Measurements from ENCODE around the gene TCEA2.

Gene TCEA2

DNA sequence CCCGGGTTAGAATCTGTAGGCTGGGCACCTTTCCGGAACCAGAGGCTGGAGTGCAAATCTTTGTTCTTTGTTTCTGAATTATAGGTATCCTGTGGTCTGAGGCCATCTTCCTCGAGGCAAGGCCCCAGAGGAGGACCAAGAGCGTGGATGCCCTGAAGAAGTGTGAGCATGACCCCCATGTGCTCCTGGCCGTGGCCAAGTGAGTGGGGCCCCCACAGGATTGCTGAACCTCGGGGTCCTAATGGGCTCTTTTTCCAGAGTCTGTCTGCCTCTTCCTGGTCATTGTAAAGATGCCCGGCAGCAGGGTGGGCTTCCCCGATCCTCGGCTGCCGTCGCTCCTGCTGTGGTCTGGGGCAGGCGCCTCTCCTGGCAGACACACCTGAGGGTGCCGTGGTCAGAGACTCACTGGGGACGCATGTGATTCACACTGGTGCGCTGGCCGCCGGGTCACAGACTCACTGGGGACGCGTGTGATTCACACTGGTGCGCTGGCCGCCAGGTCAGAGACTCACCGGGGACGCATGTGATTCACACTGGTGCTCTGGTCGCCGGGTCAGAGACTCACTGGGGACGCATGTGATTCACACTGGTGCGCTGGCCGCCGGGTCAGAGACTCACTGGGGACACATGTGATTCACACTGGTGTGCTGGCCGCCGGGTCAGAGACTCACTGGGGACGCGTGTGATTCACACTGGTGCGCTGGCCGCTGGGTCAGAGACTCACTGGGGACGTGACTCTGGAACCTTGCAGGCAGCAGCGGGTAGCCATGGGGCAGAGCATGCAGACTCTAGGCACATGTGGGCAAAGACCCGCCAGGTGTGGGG is 33.5 kb upstream of the TCEA2 start:
- Histone ChIP-seq H3K36me3 (ENCODE audit: control insufficient read depth, insufficient read depth, low read length) (peaks cover 21% of the 10 kb centered on the region), H3K27me3 (ENCODE audit: control insufficient read depth, insufficient read depth, low read length) (no peaks in the 10 kb centered on the region), H3K9me3 (ENCODE audit: control insufficient read depth, low read length) (no peaks in the 10 kb centered on the region), H3K4me1 (ENCODE audit: control insufficient read depth, insufficient read depth, low read length) (peaks cover 11% of the 10 kb centered on the region), H3K4me3 (ENCODE audit: low read length) (no peak overlapping the region), H3K9ac (ENCODE audit: low read length) (no peak overlapping the region)

- no peak overlapping the region for H3K4me3 ChIP-seq (ENCODE audit: low read length)
- H3K9ac ChIP-seq (ENCODE audit: low read length): no peak overlapping the region
- H3K36me3 ChIP-seq (ENCODE audit: control insufficient read depth, insufficient read depth, low read length): peaks cover 21% of the 10 kb centered on the region
Measured at GRCh38 chr20:64030371-64031134, 32.4 kb upstream of the TCEA2 start.

GRCh38 chr20:64031822-64032314 is 31.1 kb upstream of the TCEA2 start:
- Histone ChIP-seq H3K27me3 (ENCODE audit: control insufficient read depth, insufficient read depth, low read length) (peaks cover 15% of the 10 kb centered on the region), H3K4me1 (ENCODE audit: control insufficient read depth, insufficient read depth, low read length) (peaks cover 11% of the 10 kb centered on the region), H3K36me3 (ENCODE audit: control insufficient read depth, insufficient read depth, low read length) (peaks cover 16% of the 10 kb centered on the region), H3K9ac (ENCODE audit: low read length) (no peak overlapping the region), H3K4me3 (ENCODE audit: low read length) (no peak overlapping the region), H3K9me3 (ENCODE audit: control insufficient read depth, low read length) (no peaks in the 10 kb centered on the region)

More at GRCh38 chr20:64030371-64031134, 32.4 kb upstream of the TCEA2 start:
- peaks cover 11% of the 10 kb centered on the region for H3K4me1 ChIP-seq (ENCODE audit: control insufficient read depth, insufficient read depth, low read length)
- no peaks in the 10 kb centered on the region for H3K9me3 ChIP-seq (ENCODE audit: control insufficient read depth, low read length)
- peaks cover 2% of the 10 kb centered on the region for H3K27me3 ChIP-seq (ENCODE audit: control insufficient read depth, insufficient read depth, low read length)

- peaks cover 16% of the 10 kb centered on the region for H3K4me1 ChIP-seq (ENCODE audit: control insufficient read depth, insufficient read depth, low read length)
- H3K36me3 ChIP-seq (ENCODE audit: control insufficient read depth, insufficient read depth, low read length): peaks cover 9% of the 10 kb centered on the region
- H3K9me3 ChIP-seq (ENCODE audit: control insufficient read depth, low read length): no peaks in the 10 kb centered on the region
- H3K9ac ChIP-seq (ENCODE audit: low read length): no peak overlapping the region
- H3K27me3 ChIP-seq (ENCODE audit: control insufficient read depth, insufficient read depth, low read length): peaks cover 26% of the 10 kb centered on the region
- no peak overlapping the region for H3K4me3 ChIP-seq (ENCODE audit: low read length)
Measured at GRCh38 chr20:64032706-64033624, 30.0 kb upstream of the TCEA2 start.

- Histone ChIP-seq H3K9ac (ENCODE audit: low read length) (no peak overlapping the region), H3K4me1 (ENCODE audit: control insufficient read depth, insufficient read depth, low read length) (peaks cover 21% of the 10 kb centered on the region), H3K4me3 (ENCODE audit: low read length) (no peak overlapping the region), H3K36me3 (ENCODE audit: control insufficient read depth, insufficient read depth, low read length) (peaks cover 6% of the 10 kb centered on the region), H3K27me3 (ENCODE audit: control insufficient read depth, insufficient read depth, low read length) (peaks cover 27% of the 10 kb centered on the region), H3K9me3 (ENCODE audit: control insufficient read depth, low read length) (no peaks in the 10 kb centered on the region)
Measured at GRCh38 chr20:64033981-64034493, 29.0 kb upstream of the TCEA2 start.

DNA sequence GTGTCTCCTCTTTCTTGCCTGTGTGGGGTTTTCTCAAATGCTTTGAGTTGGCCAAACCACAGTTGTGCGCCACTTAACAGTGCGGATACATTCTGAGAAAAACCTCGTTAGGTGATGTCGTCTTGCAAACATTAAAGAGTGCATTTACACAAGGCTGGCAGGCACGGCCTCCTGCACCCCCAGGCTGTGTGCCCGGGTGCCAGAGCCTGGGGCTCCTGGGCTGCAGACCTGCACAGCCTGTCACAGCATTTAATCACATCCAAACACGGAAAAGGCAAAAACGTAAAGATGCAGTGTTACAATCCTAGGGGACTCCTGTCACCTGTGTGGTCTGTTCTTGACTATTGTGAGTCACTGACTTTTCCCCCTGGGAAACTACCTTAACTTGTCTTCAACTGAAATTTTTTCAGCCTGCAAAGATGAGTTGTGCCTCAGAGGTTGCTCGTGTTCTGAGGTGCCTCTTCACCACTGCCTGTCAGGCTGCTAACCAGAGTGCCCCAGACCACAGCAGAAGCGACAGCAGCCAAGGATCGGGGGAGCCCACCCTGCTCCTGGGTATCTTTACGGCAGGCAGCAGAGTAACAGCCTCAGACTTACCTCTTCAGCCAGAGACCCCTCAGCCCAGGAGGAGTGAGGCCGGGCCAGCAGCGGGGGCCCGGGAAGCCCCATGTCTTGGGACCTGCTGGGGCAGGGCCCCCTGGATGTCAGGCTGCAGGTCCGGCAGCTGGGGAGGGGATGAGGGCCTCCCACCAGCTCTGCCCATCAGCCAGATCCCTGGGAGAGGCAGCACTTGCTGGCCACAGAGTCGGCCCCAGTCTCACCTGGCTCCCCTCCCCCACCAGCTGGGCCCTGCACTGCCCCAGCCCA is 27.7 kb upstream of the TCEA2 start:
- no peaks in the 10 kb centered on the region for H3K36me3 ChIP-seq (ENCODE audit: control insufficient read depth, insufficient read depth, low read length)
- H3K4me1 ChIP-seq (ENCODE audit: control insufficient read depth, insufficient read depth, low read length): peaks cover 24% of the 10 kb centered on the region
- H3K27me3 ChIP-seq (ENCODE audit: control insufficient read depth, insufficient read depth, low read length): peaks cover 39% of the 10 kb centered on the region
- H3K4me3 ChIP-seq (ENCODE audit: low read length): no peak overlapping the region
- no peaks in the 10 kb centered on the region for H3K9me3 ChIP-seq (ENCODE audit: control insufficient read depth, low read length)
- H3K9ac ChIP-seq (ENCODE audit: low read length): no peak overlapping the region

DNA sequence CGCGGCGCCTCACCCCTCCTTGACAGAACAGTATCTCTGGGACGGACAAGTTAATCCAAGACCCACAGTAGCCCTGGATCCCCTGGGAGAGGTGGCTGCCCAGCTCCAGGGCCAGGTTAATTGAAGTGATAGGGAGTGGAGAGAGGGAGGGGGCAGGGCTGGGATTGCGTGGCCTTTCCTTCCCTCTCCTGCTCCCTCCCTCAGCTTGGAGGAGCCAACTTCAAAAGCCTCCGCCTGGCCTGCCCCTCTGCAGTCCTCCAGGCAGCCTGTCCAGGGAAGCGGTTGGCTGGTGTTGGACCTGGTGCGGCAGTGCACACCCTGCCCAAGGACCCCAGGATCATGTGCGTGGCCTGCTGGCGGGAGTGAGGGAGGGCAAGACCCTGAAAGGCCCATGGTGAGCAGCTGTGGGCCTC is 27.1 kb upstream of the TCEA2 start, which contains the start of gene C20orf204:
TSS of gene C20orf204 (plus strand) at position 250 of the 413 bp plus-strand sequence. CDS start at position 392, 142 bp downstream.
- Histone ChIP-seq H3K4me1 (ENCODE audit: control insufficient read depth, insufficient read depth, low read length) (peaks cover 17% of the 10 kb centered on the region), H3K9me3 (ENCODE audit: control insufficient read depth, low read length) (no peaks in the 10 kb centered on the region), H3K27me3 (ENCODE audit: control insufficient read depth, insufficient read depth, low read length) (peaks cover 46% of the 10 kb centered on the region), H3K36me3 (ENCODE audit: control insufficient read depth, insufficient read depth, low read length) (no peaks in the 10 kb centered on the region), H3K9ac (ENCODE audit: low read length) (no peak within 1 kb of the TSS), H3K4me3 (ENCODE audit: low read length) (no peak within 1 kb of the TSS)

GRCh38 chr20:64036346-64037198 is 26.4 kb upstream of the TCEA2 start:
- H3K9me3 ChIP-seq (ENCODE audit: control insufficient read depth, low read length): no peaks in the 10 kb centered on the region
- H3K4me3 ChIP-seq (ENCODE audit: low read length): no peak overlapping the region
- H3K27me3 ChIP-seq (ENCODE audit: control insufficient read depth, insufficient read depth, low read length): peaks cover 52% of the 10 kb centered on the region
- no peak overlapping the region for H3K9ac ChIP-seq (ENCODE audit: low read length)
- peaks cover 17% of the 10 kb centered on the region for H3K4me1 ChIP-seq (ENCODE audit: control insufficient read depth, insufficient read depth, low read length)
- no peaks in the 10 kb centered on the region for H3K36me3 ChIP-seq (ENCODE audit: control insufficient read depth, insufficient read depth, low read length)

GRCh38 chr20:64037199-64037497 is 25.9 kb upstream of the TCEA2 start:
- Histone ChIP-seq H3K9me3 (ENCODE audit: control insufficient read depth, low read length) (no peaks in the 10 kb centered on the region), H3K9ac (ENCODE audit: low read length) (no peak overlapping the region), H3K4me1 (ENCODE audit: control insufficient read depth, insufficient read depth, low read length) (peaks cover 22% of the 10 kb centered on the region), H3K4me3 (ENCODE audit: low read length) (no peak overlapping the region), H3K36me3 (ENCODE audit: control insufficient read depth, insufficient read depth, low read length) (no peaks in the 10 kb centered on the region), H3K27me3 (ENCODE audit: control insufficient read depth, insufficient read depth, low read length) (peaks cover 58% of the 10 kb centered on the region)

DNA sequence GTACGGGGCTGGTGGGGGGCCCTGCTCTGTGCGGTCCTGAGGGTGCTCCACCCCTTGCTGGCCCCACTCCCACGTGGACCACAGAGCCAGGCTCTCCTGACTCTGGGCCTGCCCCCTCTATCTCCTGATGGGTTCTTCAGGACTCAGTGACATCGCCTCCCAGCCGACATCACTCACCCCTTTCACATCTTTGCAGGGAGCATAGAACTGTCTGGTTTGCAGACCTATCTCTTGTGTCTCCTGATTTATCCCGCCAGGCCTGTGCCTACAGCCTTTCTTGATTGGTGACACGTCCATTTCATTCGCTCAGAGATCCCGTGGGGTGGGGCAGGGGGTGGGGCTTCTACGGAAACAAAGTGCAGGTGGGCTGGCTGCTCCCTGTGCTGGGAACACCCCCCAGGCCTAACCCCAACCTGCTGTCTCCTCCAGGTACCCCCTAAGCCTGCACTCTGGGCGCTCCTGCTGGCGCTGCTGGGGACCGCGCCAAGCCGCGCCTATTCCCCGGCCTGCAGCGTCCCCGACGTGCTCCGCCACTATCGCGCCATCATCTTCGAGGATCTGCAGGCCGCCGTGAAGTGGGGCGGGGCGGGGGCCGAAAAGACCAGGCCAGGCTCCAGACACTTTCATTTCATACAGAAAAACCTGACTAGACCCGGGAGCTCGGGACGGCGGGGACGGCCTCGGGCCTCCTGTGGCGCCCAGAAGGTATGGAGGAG is 25.3 kb upstream of the TCEA2 start:
- Histone ChIP-seq H3K9me3 (ENCODE audit: control insufficient read depth, low read length) (no peaks in the 10 kb centered on the region), H3K9ac (ENCODE audit: low read length) (no peak overlapping the region), H3K4me1 (ENCODE audit: control insufficient read depth, insufficient read depth, low read length) (peaks cover 26% of the 10 kb centered on the region), H3K4me3 (ENCODE audit: low read length) (no peak overlapping the region), H3K27me3 (ENCODE audit: control insufficient read depth, insufficient read depth, low read length) (peaks cover 61% of the 10 kb centered on the region), H3K36me3 (ENCODE audit: control insufficient read depth, insufficient read depth, low read length) (no peaks in the 10 kb centered on the region)
